NCI-H1694 (cell line): ENCODE measurements around the gene DNAH8.
"Not testable (repeated sequence)": the region's sequence is repeated elsewhere in the genome, so short reads cannot be mapped to it uniquely, and the experiment has no call there.

Experiments used
- DNase-seq: peaks from one replicate; lab custom pipeline; 2025; lab: John Stamatoyannopoulos, UW

Gene DNAH8

GRCh38 chr6:38750968-38751615 is 36.0 kb downstream of the DNAH8 start:
- no peak for DNase-seq

- no peak for DNase-seq
These were observed 38.6 kb downstream of the DNAH8 start for GRCh38 chr6:38753707-38754106.

- DNase-seq: no peak
These were observed 40.1 kb downstream of the DNAH8 start for GRCh38 chr6:38755207-38755606.

- DNase-seq: no peak
These were observed 40.8 kb downstream of the DNAH8 start for GRCh38 chr6:38755874-38756273.

- DNase-seq: no peak
These were observed 45.0 kb downstream of the DNAH8 start for GRCh38 chr6:38760097-38760496.

GRCh38 chr6:38762848-38763247 is 47.7 kb downstream of the DNAH8 start:
- DNase-seq: no peak

GRCh38 chr6:38767560-38767959 is 52.4 kb downstream of the DNAH8 start:
- DNase-seq: no peak

- no peak for DNase-seq
These were observed 58.2 kb downstream of the DNAH8 start for GRCh38 chr6:38773338-38773737.

- DNase-seq: no peak
These were observed 60.0 kb downstream of the DNAH8 start for GRCh38 chr6:38774929-38775707.

- no peak for DNase-seq
These were observed 60.8 kb downstream of the DNAH8 start for GRCh38 chr6:38775870-38776269.

GRCh38 chr6:38776515-38776914 is 61.4 kb downstream of the DNAH8 start:
- no peak for DNase-seq

- no peak for DNase-seq
These were observed 64.4 kb downstream of the DNAH8 start for GRCh38 chr6:38779310-38780062.

- no peak for DNase-seq
These were observed 67.5 kb downstream of the DNAH8 start for GRCh38 chr6:38782616-38783015.

- no peak for DNase-seq
These were observed 68.5 kb downstream of the DNAH8 start for GRCh38 chr6:38783443-38784228.

- DNase-seq: no peak
These were observed 69.6 kb downstream of the DNAH8 start for GRCh38 chr6:38784506-38785235.

GRCh38 chr6:38786486-38786885 is 71.4 kb downstream of the DNAH8 start:
- no peak for DNase-seq

GRCh38 chr6:38789256-38789655 is 74.1 kb downstream of the DNAH8 start:
- DNase-seq: no peak

- no peak for DNase-seq
These were observed 77.2 kb downstream of the DNAH8 start for GRCh38 chr6:38792356-38792755.

- DNase-seq: no peak
These were observed 79.6 kb downstream of the DNAH8 start for GRCh38 chr6:38794682-38795081.

GRCh38 chr6:38796006-38796405 is 80.9 kb downstream of the DNAH8 start:
- DNase-seq: no peak

- not testable (repeated sequence) for DNase-seq
These were observed 81.3 kb downstream of the DNAH8 start for GRCh38 chr6:38796437-38796836.
